NOMO-1 (cell line): ENCODE data around the gene ANP32D.
"Not testable (repeated sequence)": the region's sequence is repeated elsewhere in the genome, so short reads cannot be mapped to it uniquely, and the experiment has no call there.

ENCODE experiments used
- DNase-seq, 2 experiments: peaks; one replicate each; lab custom pipeline; 2025; ENCODE audit not compliant: unreplicated experiment in 2 of 2; lab: John Stamatoyannopoulos, UW

ANP32D gene

DNA sequence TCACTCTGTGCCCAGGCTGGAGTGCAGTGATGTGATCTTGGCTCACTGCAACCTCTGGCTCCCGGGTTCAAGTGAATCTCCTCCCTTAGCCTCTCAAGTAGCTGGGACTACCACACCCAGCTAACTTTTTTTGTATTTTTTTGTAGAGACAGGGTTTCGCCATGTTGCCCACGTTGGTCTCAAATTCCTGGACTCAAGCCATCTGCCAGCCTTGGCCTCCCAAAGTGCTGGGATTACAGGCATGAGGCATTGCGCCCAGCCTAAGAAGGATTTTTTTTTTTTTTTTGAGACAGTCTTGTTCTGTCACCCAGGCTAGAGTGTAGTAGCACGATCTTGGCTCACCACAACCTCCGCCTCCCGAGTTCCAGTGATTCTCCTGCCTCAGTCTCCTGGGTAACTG lies 17.1 kb downstream of the ANP32D start:
- DNase-seq = not testable (repeated sequence)

DNA sequence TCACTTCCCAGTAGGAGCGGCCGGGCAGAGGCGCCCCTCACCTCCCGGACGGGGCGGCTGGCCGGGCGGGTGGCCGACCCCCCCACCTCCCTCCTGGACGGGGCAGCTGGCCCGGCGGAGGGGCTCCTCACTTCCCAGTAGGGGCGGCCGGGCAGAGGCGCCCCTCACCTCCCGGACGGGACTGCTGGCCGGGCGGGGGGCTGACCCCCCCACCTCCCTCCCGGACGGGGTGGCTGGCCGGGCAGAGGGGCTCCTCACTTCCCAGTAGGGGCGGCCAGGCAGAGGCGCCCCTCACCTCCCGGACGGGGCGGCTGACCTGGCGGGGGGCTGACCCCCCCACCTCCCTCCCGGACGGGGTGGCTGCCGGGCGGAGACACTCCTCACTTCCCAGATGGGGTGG lies 27.9 kb downstream of the ANP32D start:
- not testable (repeated sequence) for DNase-seq

DNA sequence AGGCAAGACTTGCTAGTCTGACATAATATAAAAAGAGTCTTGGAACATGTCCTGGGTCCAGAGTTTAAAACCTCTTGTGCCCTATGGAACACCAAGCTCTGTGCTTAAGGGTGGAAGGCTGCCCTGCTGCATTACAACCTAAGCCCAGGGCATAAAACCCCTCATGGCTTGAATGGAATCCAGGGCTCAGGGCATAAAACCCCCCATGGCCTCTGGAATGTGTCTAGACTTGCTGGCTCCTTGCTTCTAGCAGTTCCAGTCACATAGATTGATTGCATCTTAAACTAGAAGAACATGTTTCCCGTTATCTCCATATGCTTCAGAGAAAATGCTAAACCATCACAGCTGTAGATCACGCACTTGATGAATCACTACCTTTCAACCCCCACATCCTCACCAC lies 34.5 kb downstream of the ANP32D start:
- not testable (repeated sequence) for DNase-seq

DNA sequence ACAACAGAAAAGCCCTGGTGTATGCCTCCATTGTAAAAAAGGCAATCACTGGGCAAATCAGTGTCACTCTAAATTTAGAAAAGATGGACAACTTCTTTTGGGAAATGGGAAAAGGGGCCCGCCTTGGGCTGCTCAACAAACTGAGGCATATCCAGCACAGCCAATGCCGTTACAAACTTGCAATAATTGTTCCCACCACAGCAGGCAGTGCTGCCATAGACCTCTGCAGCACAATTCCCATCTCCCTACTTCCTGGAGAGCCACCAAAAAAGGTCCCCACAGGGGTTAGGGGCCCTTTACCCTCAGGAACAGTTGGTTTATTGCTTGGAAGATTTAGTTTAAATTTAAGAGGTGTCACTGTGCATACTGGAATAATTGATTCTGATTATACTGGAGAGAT lies 36.6 kb downstream of the ANP32D start:
- no peak for DNase-seq

DNA sequence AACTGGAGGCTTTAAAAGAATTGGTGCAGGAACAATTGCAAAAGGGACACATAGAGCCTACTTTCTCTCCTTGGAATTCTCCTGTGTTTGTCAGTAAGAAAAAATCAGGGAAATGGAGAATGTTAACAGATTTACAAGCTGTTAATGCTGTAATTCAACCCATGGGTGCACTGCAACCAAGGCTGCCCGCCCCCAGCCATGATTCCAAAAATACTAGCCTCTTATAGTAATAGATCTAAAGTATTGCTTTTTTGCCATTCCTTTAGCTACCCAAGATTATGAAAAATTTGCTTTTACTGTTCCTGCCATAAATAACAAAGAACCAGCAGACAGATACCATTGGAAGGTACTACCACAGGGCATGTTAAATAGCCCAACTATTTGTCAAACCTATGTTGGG lies 37.8 kb downstream of the ANP32D start:
- no peak for DNase-seq

DNA sequence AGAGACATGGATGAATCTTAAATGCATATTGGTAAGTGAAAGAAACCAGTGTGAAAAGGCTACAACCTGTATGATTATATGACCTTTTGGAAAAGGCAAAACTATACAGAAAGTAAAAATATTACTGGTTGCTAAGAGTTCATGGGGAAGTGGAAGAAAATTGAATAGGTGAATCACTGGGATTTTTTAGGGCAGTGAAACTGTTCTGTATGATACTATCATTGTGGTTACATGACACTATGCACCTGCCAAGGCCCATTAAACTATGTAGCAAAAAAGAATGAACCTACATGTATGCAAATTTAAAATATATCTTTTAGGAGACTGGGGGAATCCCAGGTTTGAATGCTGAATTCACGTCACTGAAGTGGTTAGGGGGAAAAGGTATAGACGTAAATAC lies 40.5 kb downstream of the ANP32D start:
- DNase-seq = no peak

DNA sequence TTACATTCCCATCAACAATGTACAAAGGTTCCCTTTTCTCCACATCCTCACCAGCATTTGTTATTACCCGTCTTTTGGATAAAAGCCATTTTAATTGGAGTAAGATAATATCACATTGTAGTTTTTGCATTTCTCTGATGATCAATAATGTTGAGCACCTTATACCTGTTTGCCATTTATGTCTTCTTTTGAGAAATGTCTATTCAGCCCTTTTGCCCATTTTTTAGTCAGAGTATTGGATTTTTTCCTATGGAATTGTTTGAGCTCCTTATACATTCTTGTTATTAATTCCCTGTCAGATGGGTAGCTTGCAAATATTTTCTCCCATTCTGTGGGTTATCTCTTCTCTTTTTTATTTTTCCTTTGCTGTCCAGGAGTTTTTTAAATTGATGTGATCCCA lies 42.4 kb downstream of the ANP32D start:
- no peak for DNase-seq

DNA sequence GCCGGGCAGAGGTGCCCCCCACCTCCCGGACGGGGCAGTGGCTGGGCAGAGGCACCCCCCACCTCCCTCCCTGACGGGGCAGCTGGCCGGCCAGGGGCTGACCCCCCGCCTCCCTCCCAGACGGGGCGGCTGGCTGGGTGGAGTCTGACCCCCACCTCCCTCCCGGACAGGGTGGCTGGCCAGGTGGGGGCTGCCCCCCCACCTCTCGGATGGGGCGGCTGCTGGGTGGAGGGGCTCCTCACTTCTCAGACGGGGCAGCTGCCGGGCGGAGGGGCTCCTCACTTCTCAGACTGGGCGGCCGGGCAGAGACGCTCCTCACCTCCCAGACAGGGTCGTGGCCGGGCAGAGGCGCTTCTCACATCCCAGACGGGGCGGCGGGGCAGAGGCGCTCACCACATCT lies 48.0 kb downstream of the ANP32D start:
- not testable (repeated sequence) for DNase-seq
